ENCODE measurements around the gene MSL1. TPM values are rescaled to one million over a fixed set of nuclear protein-coding genes. Genes with fewer than 3 reads are reported as not detected.
"Not testable (repeated sequence)": the region's sequence is repeated elsewhere in the genome, so short reads cannot be mapped to it uniquely, and the experiment has no call there.

Gene MSL1
- total RNA-seq, 1 donor from 2014 or later, result 87.5 TPM

GRCh38 chr17:40122999-40123810, 1.4 kb downstream of the MSL1 start:
- intact Hi-C loops (cut with micrococcal nuclease), result loop anchor here (1.0 kb wide), 2 partner anchors 17 to 27 kb away; partner anchors contain the start of gene CASC3

GRCh38 chr17:40123811-40124114, 2.0 kb downstream of the MSL1 start:
- intact Hi-C loops (cut with micrococcal nuclease), result loop anchor here (1.0 kb wide), 2 partner anchors 17 to 27 kb away; partner anchors contain the start of gene CASC3

GRCh38 chr17:40124279-40125141, 2.7 kb downstream of the MSL1 start:
- intact Hi-C loops (cut with micrococcal nuclease), result no loop called here

GRCh38 chr17:40129498-40129897, 7.7 kb downstream of the MSL1 start:
- intact Hi-C loops (cut with micrococcal nuclease), result no loop called here

GRCh38 chr17:40130352-40131042, 8.7 kb downstream of the MSL1 start:
- intact Hi-C loops (cut with micrococcal nuclease), result no loop called here

GRCh38 chr17:40134184-40134583, 12.4 kb downstream of the MSL1 start:
- intact Hi-C loops (cut with micrococcal nuclease), result no loop called here

GRCh38 chr17:40135817-40136216, 14.0 kb downstream of the MSL1 start:
- intact Hi-C loops (cut with micrococcal nuclease), result no loop called here

- intact Hi-C loops (cut with micrococcal nuclease), result loop anchor here (1.0 kb wide), 4 partner anchors 16 to 43 kb away; partner anchors contain the start of gene RAPGEFL1
Measured at GRCh38 chr17:40139566-40140058, 17.8 kb downstream of the MSL1 start.

- intact Hi-C loops (cut with micrococcal nuclease), result not testable (repeated sequence)
Measured at GRCh38 chr17:40143166-40143565, 21.4 kb downstream of the MSL1 start.

GRCh38 chr17:40145476-40145875, 23.7 kb downstream of the MSL1 start:
- intact Hi-C loops (cut with micrococcal nuclease), result no loop called here

- intact Hi-C loops (cut with micrococcal nuclease), result no loop called here
Measured at GRCh38 chr17:40148527-40148926, 26.8 kb downstream of the MSL1 start.

GRCh38 chr17:40150276-40150675, 28.5 kb downstream of the MSL1 start:
- intact Hi-C loops (cut with micrococcal nuclease), result no loop called here

- intact Hi-C loops (cut with micrococcal nuclease), result no loop called here
Measured at GRCh38 chr17:40151414-40151963, 29.7 kb downstream of the MSL1 start.

- intact Hi-C loops (cut with micrococcal nuclease), result no loop called here
Measured at GRCh38 chr17:40153603-40154236, 31.9 kb downstream of the MSL1 start.

- intact Hi-C loops (cut with micrococcal nuclease), result no loop called here
Measured at GRCh38 chr17:40157973-40158372, 36.2 kb downstream of the MSL1 start.

- intact Hi-C loops (cut with micrococcal nuclease), result no loop called here
Measured at GRCh38 chr17:40158438-40159013, 36.8 kb downstream of the MSL1 start.

GRCh38 chr17:40159456-40159855, 37.7 kb downstream of the MSL1 start:
- intact Hi-C loops (cut with micrococcal nuclease), result no loop called here

- intact Hi-C loops (cut with micrococcal nuclease), result loop anchor here (1.0 to 2.0 kb wide), 2 partner anchors 54 to 155 kb away; no protein-coding TSS in a partner anchor
Measured at GRCh38 chr17:40167685-40168261, 46.0 kb downstream of the MSL1 start.

GRCh38 chr17:40168262-40168832, 46.6 kb downstream of the MSL1 start:
- intact Hi-C loops (cut with micrococcal nuclease), result loop anchor here (1.0 to 2.0 kb wide), 2 partner anchors 55 to 156 kb away; no protein-coding TSS in a partner anchor
